ENCODE measurements around the gene AK9.
"Not testable (repeated sequence)": the region's sequence is repeated elsewhere in the genome, so short reads cannot be mapped to it uniquely, and the experiment has no call there.

AK9 gene

DNA sequence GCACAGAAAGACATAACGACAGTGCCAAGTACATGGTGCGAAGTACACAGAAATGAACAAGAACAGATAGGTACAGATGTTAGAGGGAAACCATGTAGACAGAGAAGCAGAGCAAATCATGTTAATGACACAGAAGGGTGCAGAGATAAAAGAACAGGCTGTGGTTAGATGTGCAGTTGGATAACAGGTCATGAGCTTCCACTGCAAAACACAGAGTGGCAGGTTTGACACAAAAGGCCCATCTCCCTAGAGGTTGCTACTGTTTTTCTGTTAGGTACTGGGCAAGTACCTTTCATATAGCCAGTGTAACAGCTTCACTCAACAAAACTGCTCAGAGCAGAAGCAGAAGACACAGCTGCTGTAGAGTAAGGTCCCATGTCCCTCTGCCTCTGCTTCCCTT lies 84.6 kb downstream of the AK9 start:
- Histone ChIP-seq H3K9ac (ENCODE audit: insufficient read length) (no peak overlapping the region), H3K36me3 (ENCODE audit: insufficient read depth, low read length) (no peaks in the 10 kb centered on the region), H3K9me3 (ENCODE audit: low read depth, low read length) (no peaks in the 10 kb centered on the region), H3K4me3 (no peak overlapping the region), H3K27ac (no peak overlapping the region)
- TF ChIP-seq POLR2AphosphoS5 (IDR thresholded peaks at IDR 0.05; ENCODE audit: borderline replicate concordance, low read depth, low read length), result no peak
- TF ChIP-seq EZH2 (IDR thresholded peaks at IDR 0.05), result no peak
- no peak for DNase-seq (ENCODE audit: low read depth, low spot score)

GRCh38 chr6:109595998-109596397 lies 95.0 kb downstream of the AK9 start:
- DNase-seq (ENCODE audit: low read depth, low spot score), result peak; percentile 3
- H3K4me3 ChIP-seq, result no peak overlapping the region
- H3K27ac ChIP-seq, result no peak overlapping the region
- H3K9me3 ChIP-seq (ENCODE audit: low read depth, low read length), result no peaks in the 10 kb centered on the region
- no peaks in the 10 kb centered on the region for H3K36me3 ChIP-seq (ENCODE audit: insufficient read depth, low read length)
- H3K9ac ChIP-seq (ENCODE audit: insufficient read length), result no peak overlapping the region
- TF ChIP-seq POLR2AphosphoS5 (IDR thresholded peaks at IDR 0.05; ENCODE audit: borderline replicate concordance, low read depth, low read length) (no peak), EZH2 (IDR thresholded peaks at IDR 0.05) (no peak), FOXP2 (optimal IDR thresholded peaks at IDR 0.05; ENCODE audit: control extremely low read depth, extremely low read length, insufficient read depth) (no peak)

DNA sequence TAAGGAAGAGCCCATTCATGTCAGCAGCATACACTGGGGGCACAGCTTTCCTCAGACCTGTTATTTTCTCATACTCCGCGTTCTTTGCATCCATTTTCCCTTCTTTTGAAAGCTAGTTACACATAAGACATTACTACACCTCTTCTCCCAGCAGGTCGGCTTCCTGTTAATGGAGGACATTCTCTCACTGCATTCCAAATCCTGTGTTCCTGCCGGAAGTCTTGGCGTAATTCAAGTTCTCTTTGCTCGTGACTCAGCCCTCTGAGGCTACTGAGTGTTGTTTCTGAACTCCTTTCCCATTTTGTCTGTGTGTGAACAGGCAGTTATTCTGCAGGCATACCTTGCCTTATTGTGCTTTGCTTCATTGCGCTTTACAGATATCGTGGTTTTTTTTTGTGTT lies 110.5 kb downstream of the AK9 start:
- H3K36me3 ChIP-seq (ENCODE audit: insufficient read depth, low read length), result no peaks in the 10 kb centered on the region
- H3K9ac ChIP-seq (ENCODE audit: insufficient read length), result no peak overlapping the region
- no peak for TF ChIP-seq EZH2 (IDR thresholded peaks at IDR 0.05)
- TF ChIP-seq POLR2AphosphoS5 (IDR thresholded peaks at IDR 0.05; ENCODE audit: borderline replicate concordance, low read depth, low read length), result no peak
- no peak for TF ChIP-seq FOXP2 (optimal IDR thresholded peaks at IDR 0.05; ENCODE audit: control extremely low read depth, extremely low read length, insufficient read depth)
- no peaks in the 10 kb centered on the region for H3K9me3 ChIP-seq (ENCODE audit: low read depth, low read length)
- H3K27ac ChIP-seq, result peak overlapping the region; percentile 72; the same call in 1 of the 2 replicates
- peak; percentile 69 for DNase-seq (ENCODE audit: low read depth, low spot score)
- H3K4me3 ChIP-seq, result peak overlapping the region; percentile 30

- no peak overlapping the region for H3K4me3 ChIP-seq
- H3K36me3 ChIP-seq (ENCODE audit: insufficient read depth, low read length), result no peaks in the 10 kb centered on the region
- no peak overlapping the region for H3K27ac ChIP-seq
- H3K9me3 ChIP-seq (ENCODE audit: low read depth, low read length), result no peaks in the 10 kb centered on the region
- no peak for DNase-seq (ENCODE audit: low read depth, low spot score)
- H3K9ac ChIP-seq (ENCODE audit: insufficient read length), result no peak overlapping the region
- no peak for TF ChIP-seq FOXP2 (optimal IDR thresholded peaks at IDR 0.05; ENCODE audit: control extremely low read depth, extremely low read length, insufficient read depth)
- no peak for TF ChIP-seq EZH2 (IDR thresholded peaks at IDR 0.05)
- no peak for TF ChIP-seq POLR2AphosphoS5 (IDR thresholded peaks at IDR 0.05; ENCODE audit: borderline replicate concordance, low read depth, low read length)
Measured at GRCh38 chr6:109579361-109579760, 111.6 kb downstream of the AK9 start.

GRCh38 chr6:109569901-109570300 lies 121.1 kb downstream of the AK9 start:
- H3K4me3 ChIP-seq; DNase-seq (ENCODE audit: low read depth, low spot score); H3K9ac ChIP-seq (ENCODE audit: insufficient read length); H3K27ac ChIP-seq; H3K36me3 ChIP-seq (ENCODE audit: insufficient read depth, low read length); H3K9me3 ChIP-seq (ENCODE audit: low read depth, low read length): not testable (repeated sequence)

- H3K9ac ChIP-seq (ENCODE audit: insufficient read length), result no peak overlapping the region
- H3K27ac ChIP-seq, result no peak overlapping the region
- no peak for TF ChIP-seq FOXP2 (optimal IDR thresholded peaks at IDR 0.05; ENCODE audit: control extremely low read depth, extremely low read length, insufficient read depth)
- no peaks in the 10 kb centered on the region for H3K36me3 ChIP-seq (ENCODE audit: insufficient read depth, low read length)
- no peaks in the 10 kb centered on the region for H3K9me3 ChIP-seq (ENCODE audit: low read depth, low read length)
- DNase-seq (ENCODE audit: low read depth, low spot score), result no peak
- H3K4me3 ChIP-seq, result no peak overlapping the region
Measured at GRCh38 chr6:109561844-109562243, 129.2 kb downstream of the AK9 start.

- no peak overlapping the region for H3K27ac ChIP-seq
- no peak overlapping the region for H3K4me3 ChIP-seq
- H3K9ac ChIP-seq (ENCODE audit: insufficient read length), result no peak overlapping the region
- no peaks in the 10 kb centered on the region for H3K36me3 ChIP-seq (ENCODE audit: insufficient read depth, low read length)
- DNase-seq (ENCODE audit: low read depth, low spot score), result no peak
- TF ChIP-seq FOXP2 (optimal IDR thresholded peaks at IDR 0.05; ENCODE audit: control extremely low read depth, extremely low read length, insufficient read depth) (no peak), POLR2AphosphoS5 (IDR thresholded peaks at IDR 0.05; ENCODE audit: borderline replicate concordance, low read depth, low read length) (no peak), EZH2 (IDR thresholded peaks at IDR 0.05) (no peak)
- H3K9me3 ChIP-seq (ENCODE audit: low read depth, low read length), result no peaks in the 10 kb centered on the region
Measured at GRCh38 chr6:109531446-109531845, 159.6 kb downstream of the AK9 start.

DNA sequence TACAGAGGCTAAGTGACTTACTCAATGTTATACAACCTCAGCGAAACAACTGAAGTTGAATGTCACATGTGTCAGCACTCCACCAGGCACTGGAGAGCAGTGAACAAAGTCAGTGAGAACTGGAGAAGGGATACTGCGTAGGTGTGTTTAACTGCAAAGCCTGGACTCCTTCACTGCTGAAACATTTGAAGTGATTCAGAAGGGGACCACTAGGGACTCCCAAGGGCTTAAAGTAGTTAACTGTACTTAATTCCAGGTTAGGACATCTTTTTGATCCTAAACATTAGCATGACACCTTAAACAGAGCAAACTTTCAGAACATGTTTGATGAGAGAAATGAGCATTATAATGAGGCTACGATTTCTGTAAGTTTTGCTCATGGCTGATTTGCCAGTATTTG lies 163.0 kb downstream of the AK9 start:
- H3K27ac ChIP-seq, result no peak overlapping the region
- no peak overlapping the region for H3K4me3 ChIP-seq
- no peaks in the 10 kb centered on the region for H3K9me3 ChIP-seq (ENCODE audit: low read depth, low read length)
- H3K36me3 ChIP-seq (ENCODE audit: insufficient read depth, low read length), result no peaks in the 10 kb centered on the region
- no peak overlapping the region for H3K9ac ChIP-seq (ENCODE audit: insufficient read length)
- TF ChIP-seq POLR2AphosphoS5 (IDR thresholded peaks at IDR 0.05; ENCODE audit: borderline replicate concordance, low read depth, low read length) (no peak), EZH2 (IDR thresholded peaks at IDR 0.05) (no peak), FOXP2 (optimal IDR thresholded peaks at IDR 0.05; ENCODE audit: control extremely low read depth, extremely low read length, insufficient read depth) (no peak)
- DNase-seq (ENCODE audit: low read depth, low spot score), result no peak

DNA sequence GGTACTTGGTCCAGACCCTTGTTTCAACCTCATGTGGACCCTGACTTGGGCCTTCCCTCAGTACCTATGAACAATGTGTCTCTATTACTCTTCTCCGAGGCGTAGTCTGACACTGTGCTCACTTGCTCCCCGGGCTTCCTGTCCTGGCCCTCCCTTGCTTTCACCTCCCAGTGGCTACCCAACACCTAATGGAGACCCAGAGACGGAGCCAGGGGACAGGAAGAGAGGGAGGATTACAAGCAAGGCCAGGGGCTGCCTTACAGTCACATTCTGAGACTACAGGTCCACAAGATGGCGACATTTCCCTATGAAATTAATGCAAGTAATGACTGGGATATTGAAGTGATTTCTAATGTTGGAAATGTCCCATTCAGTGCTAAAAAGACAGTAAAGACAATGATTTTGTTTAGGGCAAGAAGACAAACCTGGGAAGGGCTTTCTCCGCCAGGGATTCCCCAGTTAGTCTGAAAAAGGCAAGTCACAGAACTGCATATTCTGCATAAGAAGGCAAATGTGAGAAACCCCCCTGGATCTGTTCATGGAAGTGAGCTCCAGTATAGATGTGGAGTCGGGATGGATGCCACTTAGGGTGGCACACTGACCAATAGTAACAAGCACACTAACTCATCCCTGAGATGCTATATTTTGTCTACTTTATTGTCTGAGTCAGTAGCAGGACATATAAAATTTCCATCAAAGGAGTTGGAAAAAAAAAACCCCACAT lies 163.9 kb downstream of the AK9 start:
- Histone ChIP-seq H3K36me3 (ENCODE audit: insufficient read depth, low read length) (no peaks in the 10 kb centered on the region), H3K9ac (ENCODE audit: insufficient read length) (peak overlapping the region; percentile 29), H3K9me3 (ENCODE audit: low read depth, low read length) (no peaks in the 10 kb centered on the region), H3K27ac (no peak overlapping the region), H3K4me3 (no peak overlapping the region)
- DNase-seq (ENCODE audit: low read depth, low spot score), result peak; percentile 73
- TF ChIP-seq FOXP2 (optimal IDR thresholded peaks at IDR 0.05; ENCODE audit: control extremely low read depth, extremely low read length, insufficient read depth) (no peak), EZH2 (IDR thresholded peaks at IDR 0.05) (no peak), POLR2AphosphoS5 (IDR thresholded peaks at IDR 0.05; ENCODE audit: borderline replicate concordance, low read depth, low read length) (no peak)

All from SK-N-MC (cell line).